H9 (cell line): ENCODE measurements around the gene LSM3. TPM values are rescaled to one million over a fixed set of nuclear protein-coding genes. Genes with fewer than 3 reads are reported as not detected.

ENCODE experiments used
- DNase-seq: peaks from one replicate; pipeline ENCODE4 v3.0.0-alpha.2; 2017
- H2AFZ ChIP-seq: one replicate; pipeline ENCODE4 v1.6.1; 2013; ENCODE audit warnings: mild to moderate bottlenecking, low read length, control low read depth, moderate library complexity
- H2AK5ac ChIP-seq: 2 replicates; pipeline ENCODE4 v1.6.1; 2013; ENCODE audit warnings: low read length, control low read depth, mixed read lengths; ENCODE audit not compliant: insufficient read length
- H2BK120ac ChIP-seq: one replicate; pipeline ENCODE4 v1.6.1; 2013; ENCODE audit warnings: low read depth, mild to moderate bottlenecking, low read length, control low read depth, inconsistent platforms; ENCODE audit not compliant: poor library complexity, severe bottlenecking
- H2BK12ac ChIP-seq: 2 replicates; pipeline ENCODE4 v1.6.1; 2013; ENCODE audit warnings: low read length, control low read depth, mixed read lengths, low read depth; ENCODE audit not compliant: insufficient read length
- H2BK15ac ChIP-seq: 2 replicates; pipeline ENCODE4 v1.6.1; 2013; ENCODE audit warnings: low read depth, low read length, control low read depth
- H2BK20ac ChIP-seq: one replicate; pipeline ENCODE4 v1.6.1; 2013; ENCODE audit warnings: low read depth, mild to moderate bottlenecking, low read length, control low read depth, inconsistent platforms; ENCODE audit not compliant: poor library complexity, severe bottlenecking
- H2BK5ac ChIP-seq: 2 replicates; pipeline ENCODE4 v1.6.1; 2013; ENCODE audit warnings: low read length, control low read depth, mixed read lengths; ENCODE audit not compliant: insufficient read length
- H3K14ac ChIP-seq: 2 replicates; pipeline ENCODE4 v1.6.1; 2013; ENCODE audit warnings: low read length, control low read depth; ENCODE audit not compliant: insufficient read depth
- H3K18ac ChIP-seq: 2 replicates; pipeline ENCODE4 v1.6.1; 2013; ENCODE audit warnings: low read depth, mild to moderate bottlenecking, mixed read lengths, low read length, control low read depth; ENCODE audit not compliant: insufficient read length
- H3K23ac ChIP-seq: 2 replicates; pipeline ENCODE4 v1.6.1; 2013; ENCODE audit warnings: low read length, control low read depth, mixed read lengths, low read depth; ENCODE audit not compliant: insufficient read length
- H3K23me2 ChIP-seq: 2 replicates; pipeline ENCODE4 v1.6.1; 2013; ENCODE audit warnings: low read depth, mild to moderate bottlenecking, mixed read lengths, low read length, control low read depth; ENCODE audit not compliant: insufficient read length, poor library complexity, severe bottlenecking
- H3K27ac ChIP-seq: 2 replicates; pipeline ENCODE4 v1.5.1; 2013; ENCODE audit warnings: low read length, control low read depth, mixed read lengths, low read depth; ENCODE audit not compliant: insufficient read length
- H3K27me3 ChIP-seq: 2 replicates; pipeline ENCODE4 v1.6.1; 2013; ENCODE audit warnings: low read length, control low read depth, inconsistent platforms; ENCODE audit not compliant: insufficient read depth
- H3K4ac ChIP-seq: 2 replicates; pipeline ENCODE4 v1.6.1; 2013; ENCODE audit warnings: low read depth, mild to moderate bottlenecking, control low read depth, inconsistent platforms, low read length, moderate library complexity
- H3K4me1 ChIP-seq: 2 replicates; pipeline ENCODE4 v1.6.1; 2013; ENCODE audit warnings: low read length, control low read depth, inconsistent platforms; ENCODE audit not compliant: insufficient read depth
- H3K4me2 ChIP-seq: 2 replicates; pipeline ENCODE4 v1.6.1; 2013; ENCODE audit warnings: low read length, control low read depth, mixed read lengths; ENCODE audit not compliant: insufficient read length, insufficient read depth
- H3K56ac ChIP-seq: 2 replicates; pipeline ENCODE4 v1.6.1; 2013; ENCODE audit warnings: low read depth, mild to moderate bottlenecking, mixed read lengths, low read length, control low read depth; ENCODE audit not compliant: insufficient read length
- H3K79me1 ChIP-seq: 2 replicates; pipeline ENCODE4 v1.6.1; 2013; ENCODE audit warnings: low read depth, mild to moderate bottlenecking, moderate library complexity, low read length, control low read depth, inconsistent platforms; ENCODE audit not compliant: insufficient read depth, poor library complexity, severe bottlenecking
- H3K79me2 ChIP-seq: 2 replicates; pipeline ENCODE4 v1.6.1; 2013; ENCODE audit warnings: low read length, control low read depth, inconsistent platforms; ENCODE audit not compliant: insufficient read depth
- H3K9ac ChIP-seq: 2 replicates; pipeline ENCODE4 v1.6.1; 2013; ENCODE audit warnings: low read length, control low read depth, mixed read lengths; ENCODE audit not compliant: insufficient read length; ENCODE audit errors: extremely low read depth
- H3K9me3 ChIP-seq: one replicate; pipeline ENCODE4 v1.6.1; 2013; ENCODE audit warnings: low read depth, low read length, inconsistent platforms; ENCODE audit not compliant: control insufficient read depth
- H3T11ph ChIP-seq: one replicate; pipeline ENCODE4 v1.6.1; 2013; ENCODE audit warnings: mild to moderate bottlenecking, low read length, control low read depth, inconsistent platforms
- H4K20me1 ChIP-seq: one replicate; pipeline ENCODE4 v1.6.1; 2013; ENCODE audit not compliant: control insufficient read depth, insufficient read length, insufficient read depth
- H4K5ac ChIP-seq: 2 replicates; pipeline ENCODE4 v1.6.1; 2013; ENCODE audit warnings: low read depth, mild to moderate bottlenecking, mixed read lengths, low read length, control low read depth; ENCODE audit not compliant: insufficient read length
- H4K8ac ChIP-seq: replicated peaks from 2 replicates; pipeline ENCODE4 v1.6.1; 2013; ENCODE audit warnings: low read length, control low read depth, mixed read lengths, low read depth; ENCODE audit not compliant: insufficient read length
- H4K91ac ChIP-seq: 2 replicates; pipeline ENCODE4 v1.6.1; 2013; ENCODE audit warnings: low read depth, mild to moderate bottlenecking, moderate library complexity, mixed read lengths, low read length, control low read depth; ENCODE audit not compliant: insufficient read length
- H3K27ac Mint-ChIP-seq, 3 experiments: 2 replicates in 2 of 3; 3 replicates in 1 of 3; pipeline ENCODE4 v1.8.0; 2020 to 2021; ENCODE audit warnings: mixed read lengths in 3 of 3, mild to moderate bottlenecking in 1 of 3, moderate library complexity in 1 of 3
- H3K27me3 Mint-ChIP-seq: 2 replicates; pipeline ENCODE4 v1.8.0; 2021; ENCODE audit warnings: low read depth, mild to moderate bottlenecking, moderate library complexity, mixed read lengths
- H3K36me3 Mint-ChIP-seq, 3 experiments: 2 replicates in 2 of 3; 3 replicates in 1 of 3; pipeline ENCODE4 v1.8.0; 2020 to 2021; ENCODE audit warnings: low read depth in 3 of 3, mixed read lengths in 3 of 3; ENCODE audit not compliant: insufficient read depth in 1 of 3
- H3K4me1 Mint-ChIP-seq, 2 experiments: 2 replicates each; pipeline ENCODE4 v1.8.0; 2020; ENCODE audit warnings: mixed read lengths in 2 of 2
- H3K4me3 Mint-ChIP-seq, 2 experiments: 2 replicates in 1 of 2; 3 replicates in 1 of 2; pipeline ENCODE4 v1.8.0; 2020 to 2021; ENCODE audit warnings: mild to moderate bottlenecking in 2 of 2, mixed read lengths in 2 of 2, moderate library complexity in 1 of 2
- H3K9me3 Mint-ChIP-seq, 2 experiments: 2 replicates in 1 of 2; 3 replicates in 1 of 2; pipeline ENCODE4 v1.8.0; 2020; ENCODE audit warnings: mild to moderate bottlenecking in 2 of 2, mixed read lengths in 2 of 2, moderate library complexity in 1 of 2
- WGBS: extraction: QIAGEN DNeasy Blood & Tissue Kit; methylation state at CpG from one replicate; pipeline ENCODE4 v1.1.7; 2013; ENCODE audit warnings: missing lambda C conversion rate, low lambda C conversion rate, mixed read lengths; ENCODE audit not compliant: insufficient read length; ENCODE audit errors: extremely low coverage; 5-methylcytosine and 5-hydroxymethylcytosine counted together
- total RNA-seq: library from RNA; stranded (reverse); gene quantifications from 2 replicates; pipeline ENCODE4 v1.2.1, GENCODE V29; 2021
- TF ChIP-seq, protein P1 (sequence below): fragments of 200-600 bp; sonication (generic); conservative IDR thresholded peaks from 3 replicates; pipeline ENCODE4 v1.8.0; 2021; ENCODE audit warnings: antibody characterized with exemption, mild to moderate bottlenecking

Gene LSM3
- total RNA-seq, 1 experiment from 2014 or later: 24.4 TPM

DNA sequence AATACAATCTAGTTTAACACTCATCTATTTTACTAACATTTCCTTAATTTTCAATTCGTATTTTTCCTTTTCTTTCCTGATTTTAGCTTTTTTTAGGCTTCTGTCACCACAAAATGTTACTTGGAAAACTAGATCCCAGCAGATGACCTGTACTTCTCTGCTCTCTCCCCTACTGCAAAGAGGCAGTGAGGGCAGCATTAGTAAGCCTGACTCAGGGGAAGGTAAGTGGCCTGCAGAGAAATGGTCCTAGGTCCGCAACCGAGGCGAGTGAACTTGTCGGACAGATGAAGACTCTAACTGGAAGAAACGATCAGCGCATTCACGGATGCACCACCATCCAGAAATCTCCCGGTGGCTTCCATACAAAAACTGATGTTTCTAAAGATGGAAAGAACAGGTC, 33.4 kb upstream of the LSM3 start:
- Mint-ChIP-seq H3K27me3 (no peaks in the 10 kb centered on the region; the same call in 1 of the 2 replicates), H3K9me3 (no peaks in the 10 kb centered on the region; a peak in 1 of 5 replicates), H3K36me3 (peaks cover 14 to 57% (median 37%) of the 10 kb centered on the region in 3 experiments), H3K4me3 (no peak overlapping the region), H3K27ac (peak overlapping the region in 2 of 3 experiments; percentile 81 to 86; a peak in 5 of 7 replicates), H3K4me1 (peaks cover 10 to 24% of the 10 kb centered on the region in 2 experiments)
- peak; percentile 19 for DNase-seq
- H3K27ac ChIP-seq: no peak overlapping the region
- H4K20me1 ChIP-seq: peaks cover 2% of the 10 kb centered on the region
- no peaks in the 10 kb centered on the region for H3K27me3 ChIP-seq
- no peak overlapping the region for H2BK120ac ChIP-seq
- H3K4me1 ChIP-seq: peaks cover 6% of the 10 kb centered on the region; the same call in 1 of the 2 replicates
- no peak overlapping the region for H3K56ac ChIP-seq
- H2BK20ac ChIP-seq: no peak overlapping the region
- WGBS: no CpG with 5 or more reads among the region's 9 CpGs
- no peaks in the 10 kb centered on the region for H3K79me1 ChIP-seq
- no peaks in the 10 kb centered on the region for H3K9me3 ChIP-seq
- H3K4ac ChIP-seq: no peak overlapping the region
- H2BK15ac ChIP-seq: no peak overlapping the region
- H4K8ac ChIP-seq: no peak overlapping the region
- peak overlapping the region; percentile 74 for H4K91ac ChIP-seq
- peak overlapping the region; percentile 4 for H2BK12ac ChIP-seq
- no peak overlapping the region for H2AFZ ChIP-seq
- H3K9ac ChIP-seq: no peak overlapping the region
- H2AK5ac ChIP-seq: no peak overlapping the region
- no peak overlapping the region for H3K23ac ChIP-seq
- H3K14ac ChIP-seq: no peak overlapping the region
- peak overlapping the region; percentile 84 for H3T11ph ChIP-seq
- H4K5ac ChIP-seq: no peak overlapping the region
- no peaks in the 10 kb centered on the region for H3K79me2 ChIP-seq
- H3K23me2 ChIP-seq: peaks cover 2% of the 10 kb centered on the region
- H3K4me2 ChIP-seq: no peak overlapping the region
- H3K18ac ChIP-seq: peak overlapping the region; percentile 11
- TF ChIP-seq, protein P1, sequence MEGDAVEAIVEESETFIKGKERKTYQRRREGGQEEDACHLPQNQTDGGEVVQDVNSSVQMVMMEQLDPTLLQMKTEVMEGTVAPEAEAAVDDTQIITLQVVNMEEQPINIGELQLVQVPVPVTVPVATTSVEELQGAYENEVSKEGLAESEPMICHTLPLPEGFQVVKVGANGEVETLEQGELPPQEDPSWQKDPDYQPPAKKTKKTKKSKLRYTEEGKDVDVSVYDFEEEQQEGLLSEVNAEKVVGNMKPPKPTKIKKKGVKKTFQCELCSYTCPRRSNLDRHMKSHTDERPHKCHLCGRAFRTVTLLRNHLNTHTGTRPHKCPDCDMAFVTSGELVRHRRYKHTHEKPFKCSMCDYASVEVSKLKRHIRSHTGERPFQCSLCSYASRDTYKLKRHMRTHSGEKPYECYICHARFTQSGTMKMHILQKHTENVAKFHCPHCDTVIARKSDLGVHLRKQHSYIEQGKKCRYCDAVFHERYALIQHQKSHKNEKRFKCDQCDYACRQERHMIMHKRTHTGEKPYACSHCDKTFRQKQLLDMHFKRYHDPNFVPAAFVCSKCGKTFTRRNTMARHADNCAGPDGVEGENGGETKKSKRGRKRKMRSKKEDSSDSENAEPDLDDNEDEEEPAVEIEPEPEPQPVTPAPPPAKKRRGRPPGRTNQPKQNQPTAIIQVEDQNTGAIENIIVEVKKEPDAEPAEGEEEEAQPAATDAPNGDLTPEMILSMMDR: no peak
- no peak overlapping the region for H2BK5ac ChIP-seq
